Astrocyte (in vitro differentiated cells and primary cell): Measurements from ENCODE around the gene CCDC157. TPM values are rescaled to one million over a fixed set of nuclear protein-coding genes. Genes with fewer than 3 reads are reported as not detected.

Experiments
- DNase-seq: peaks from one replicate; pipeline ENCODE4 v3.0.0-alpha.2; 2010; ENCODE audit warnings: low read depth
- FAIRE-seq: peaks from 2 replicates; lab custom pipeline; 2011; peaks lifted over from hg19 to GRCh38; lab: Jason Lieb, UNC
- H2AFZ ChIP-seq: 2 replicates; pipeline ENCODE4 v1.6.0; 2012; ENCODE audit warnings: low read depth, low read length, inconsistent platforms
- H3K27ac ChIP-seq: 2 replicates; pipeline ENCODE4 v1.5.1; 2011; ENCODE audit warnings: low read depth, low read length, inconsistent platforms
- H3K27me3 ChIP-seq: 2 replicates; pipeline ENCODE4 v1.6.0; 2011; ENCODE audit warnings: low read length, inconsistent platforms; ENCODE audit not compliant: insufficient read depth
- H3K36me3 ChIP-seq: 2 replicates; pipeline ENCODE4 v1.5.1; 2011; ENCODE audit warnings: low read length, inconsistent platforms; ENCODE audit not compliant: insufficient read depth
- H3K4me1 ChIP-seq: 2 replicates; pipeline ENCODE4 v1.5.1; 2011; ENCODE audit warnings: low read length, inconsistent platforms; ENCODE audit not compliant: insufficient read depth
- H3K4me2 ChIP-seq: 2 replicates; pipeline ENCODE4 v1.6.0; 2012; ENCODE audit warnings: low read length, inconsistent platforms
- H3K4me3 ChIP-seq: 2 replicates; pipeline ENCODE4 v1.5.1; 2011; ENCODE audit warnings: low read depth, mild to moderate bottlenecking, low read length, inconsistent platforms; ENCODE audit not compliant: insufficient read depth
- H3K79me2 ChIP-seq: 2 replicates; pipeline ENCODE4 v1.6.0; 2012; ENCODE audit warnings: mild to moderate bottlenecking, low read length, inconsistent platforms; ENCODE audit not compliant: insufficient read depth
- H3K9ac ChIP-seq: 2 replicates; pipeline ENCODE4 v1.6.0; 2012; ENCODE audit warnings: mild to moderate bottlenecking, low read length, inconsistent platforms
- H3K9me3 ChIP-seq: 2 replicates; pipeline ENCODE4 v1.5.1; 2012; ENCODE audit warnings: low read depth, mild to moderate bottlenecking, low read length, inconsistent platforms; ENCODE audit not compliant: insufficient read depth
- H4K20me1 ChIP-seq: 2 replicates; pipeline ENCODE4 v1.6.0; 2012; ENCODE audit warnings: low read length, inconsistent platforms; ENCODE audit not compliant: insufficient read depth
- H3K27ac Mint-ChIP-seq: one replicate; pipeline ENCODE4 v1.8.0; 2021; ENCODE audit warnings: mild to moderate bottlenecking, mixed read lengths; ENCODE audit not compliant: unreplicated experiment
- H3K27me3 Mint-ChIP-seq: one replicate; pipeline ENCODE4 v1.8.0; 2021; ENCODE audit warnings: low read depth, mixed read lengths; ENCODE audit not compliant: unreplicated experiment
- H3K36me3 Mint-ChIP-seq: one replicate; pipeline ENCODE4 v1.8.0; 2021; ENCODE audit warnings: low read depth, mixed read lengths; ENCODE audit not compliant: unreplicated experiment
- H3K4me1 Mint-ChIP-seq: one replicate; pipeline ENCODE4 v1.8.0; 2021; ENCODE audit warnings: low read depth, mixed read lengths; ENCODE audit not compliant: unreplicated experiment
- H3K4me3 Mint-ChIP-seq: one replicate; pipeline ENCODE4 v1.8.0; 2021; ENCODE audit warnings: mild to moderate bottlenecking, moderate library complexity, mixed read lengths; ENCODE audit not compliant: unreplicated experiment
- H3K9me3 Mint-ChIP-seq: one replicate; pipeline ENCODE4 v1.8.0; 2021; ENCODE audit warnings: mild to moderate bottlenecking, mixed read lengths; ENCODE audit not compliant: unreplicated experiment
- EZH2 ChIP-seq: IDR thresholded peaks from 2 replicates; pipeline ENCODE4 v1.6.1; 2012; ENCODE audit warnings: mild to moderate bottlenecking, low read length, inconsistent platforms; ENCODE audit not compliant: insufficient read depth
- total RNA-seq: library from RNA; stranded (reverse); gene quantifications from 2 replicates; pipeline ENCODE4 v1.2.1, GENCODE V29; 2021
- TF ChIP-seq, protein P1 (sequence below): IDR thresholded peaks from 2 replicates; pipeline ENCODE4 v1.5.1; 2011; ENCODE audit warnings: low read depth, mild to moderate bottlenecking, inconsistent platforms, low read length, moderate library complexity; ENCODE audit not compliant: insufficient read depth

Gene CCDC157
- total RNA-seq, 1 donor from 2014 or later: 2.9 TPM

DNA sequence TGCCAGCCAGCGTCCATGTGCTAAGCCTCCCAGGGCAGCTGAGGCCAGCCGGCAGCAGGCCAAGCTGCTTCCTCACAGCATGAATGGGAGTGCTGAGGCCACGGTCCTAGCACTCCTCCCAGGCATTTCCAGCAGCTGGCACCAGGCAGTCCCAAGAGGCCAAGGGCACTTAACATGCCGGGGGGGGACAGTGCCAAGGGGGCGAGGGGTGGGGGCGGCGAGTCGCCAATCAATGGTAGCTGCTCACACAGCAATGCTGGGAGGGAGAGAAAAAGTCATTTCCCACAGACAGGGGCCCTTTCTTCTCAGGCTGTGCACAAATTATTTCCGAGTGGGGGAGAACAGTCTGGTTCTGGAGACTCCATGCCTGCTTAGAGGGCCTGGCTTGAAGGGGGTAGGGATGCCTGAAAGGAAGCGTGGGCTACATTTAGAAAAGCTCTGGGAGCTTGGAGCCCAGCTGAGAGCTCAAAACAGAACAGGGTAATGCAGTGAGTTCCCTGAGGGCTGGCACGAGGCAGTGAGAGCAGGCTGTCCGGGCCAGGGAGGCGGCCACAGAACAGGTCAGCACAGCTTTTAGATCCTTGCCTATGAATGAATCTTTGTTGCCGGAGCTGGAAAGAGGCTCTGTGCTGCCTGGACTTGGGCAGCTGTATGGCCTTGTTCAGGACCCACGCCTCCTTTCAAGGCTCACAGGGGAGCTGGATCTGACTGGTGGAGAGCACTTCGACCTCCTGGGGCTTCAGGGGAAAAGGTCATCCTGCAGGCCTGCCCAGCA lies 15.7 kb upstream of the CCDC157 start:
- Mint-ChIP-seq H3K9me3 (no peaks in the 10 kb centered on the region), H3K36me3 (peaks cover 48% of the 10 kb centered on the region)

DNA sequence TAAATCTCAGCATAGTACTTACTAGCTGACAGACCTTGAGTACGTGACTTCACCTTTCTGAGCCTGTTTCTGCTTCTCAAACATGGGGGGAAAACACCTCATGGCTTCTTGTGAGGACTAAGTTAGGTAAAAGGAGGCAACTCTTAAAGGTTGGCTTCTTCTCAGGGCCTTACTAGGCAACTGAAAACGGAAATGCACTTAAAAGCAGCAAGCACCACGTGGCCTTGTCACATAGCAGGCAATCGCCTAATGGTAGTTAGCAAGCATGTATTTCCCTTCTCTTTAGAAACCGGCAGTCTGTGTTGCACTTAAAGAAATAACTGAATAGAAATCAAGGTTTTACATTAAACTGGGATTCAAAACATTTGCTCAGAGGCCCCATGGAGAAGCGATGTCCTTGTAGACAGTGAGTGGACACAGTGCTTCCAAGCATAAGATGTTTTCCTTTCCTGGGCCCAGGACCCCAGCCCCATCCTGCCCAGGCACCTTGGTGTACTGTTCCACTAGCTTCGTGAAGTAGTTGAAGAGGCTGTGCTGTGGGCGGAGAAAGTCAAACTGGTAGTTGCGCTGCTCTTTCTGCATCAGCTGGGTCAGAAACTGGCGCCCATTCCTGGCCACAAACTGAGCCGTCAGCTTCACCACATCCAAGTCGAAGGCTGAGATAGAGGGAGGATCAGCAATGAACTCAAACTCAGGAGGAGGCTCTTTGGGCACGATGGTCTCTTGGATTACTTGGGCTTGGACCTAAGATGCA lies 12.2 kb upstream of the CCDC157 start:
- no peaks in the 10 kb centered on the region for H3K27me3 Mint-ChIP-seq
- no peak for TF ChIP-seq EZH2
- TF ChIP-seq, protein P1, sequence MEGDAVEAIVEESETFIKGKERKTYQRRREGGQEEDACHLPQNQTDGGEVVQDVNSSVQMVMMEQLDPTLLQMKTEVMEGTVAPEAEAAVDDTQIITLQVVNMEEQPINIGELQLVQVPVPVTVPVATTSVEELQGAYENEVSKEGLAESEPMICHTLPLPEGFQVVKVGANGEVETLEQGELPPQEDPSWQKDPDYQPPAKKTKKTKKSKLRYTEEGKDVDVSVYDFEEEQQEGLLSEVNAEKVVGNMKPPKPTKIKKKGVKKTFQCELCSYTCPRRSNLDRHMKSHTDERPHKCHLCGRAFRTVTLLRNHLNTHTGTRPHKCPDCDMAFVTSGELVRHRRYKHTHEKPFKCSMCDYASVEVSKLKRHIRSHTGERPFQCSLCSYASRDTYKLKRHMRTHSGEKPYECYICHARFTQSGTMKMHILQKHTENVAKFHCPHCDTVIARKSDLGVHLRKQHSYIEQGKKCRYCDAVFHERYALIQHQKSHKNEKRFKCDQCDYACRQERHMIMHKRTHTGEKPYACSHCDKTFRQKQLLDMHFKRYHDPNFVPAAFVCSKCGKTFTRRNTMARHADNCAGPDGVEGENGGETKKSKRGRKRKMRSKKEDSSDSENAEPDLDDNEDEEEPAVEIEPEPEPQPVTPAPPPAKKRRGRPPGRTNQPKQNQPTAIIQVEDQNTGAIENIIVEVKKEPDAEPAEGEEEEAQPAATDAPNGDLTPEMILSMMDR: no peak

More for the DNA sequence above, 15.7 kb upstream of the CCDC157 start:
- peaks cover 86% of the 10 kb centered on the region for H3K36me3 ChIP-seq
- Mint-ChIP-seq H3K27me3 (no peaks in the 10 kb centered on the region), H3K4me1 (no peaks in the 10 kb centered on the region), H3K4me3 (no peak overlapping the region), H3K27ac (no peak overlapping the region)
- H3K9ac ChIP-seq: no peak overlapping the region
- no peak overlapping the region for H2AFZ ChIP-seq
- no peaks in the 10 kb centered on the region for H3K9me3 ChIP-seq
- peaks cover 55% of the 10 kb centered on the region for H4K20me1 ChIP-seq
- H3K4me2 ChIP-seq: no peak overlapping the region
- no peak overlapping the region for H3K27ac ChIP-seq
- FAIRE-seq (no peak), DNase-seq (no peak)
- H3K27me3 ChIP-seq: no peaks in the 10 kb centered on the region
- H3K4me1 ChIP-seq: no peaks in the 10 kb centered on the region
- TF ChIP-seq, protein P1: no peak
- no peak for TF ChIP-seq EZH2
- H3K4me3 ChIP-seq: no peak overlapping the region
- H3K79me2 ChIP-seq: peaks cover 3% of the 10 kb centered on the region

More for the DNA sequence above, 12.2 kb upstream of the CCDC157 start:
- no peaks in the 10 kb centered on the region for H3K4me1 Mint-ChIP-seq
- H3K4me3 Mint-ChIP-seq: no peak overlapping the region
- peak; percentile 39 for FAIRE-seq
- DNase-seq: no peak
- H3K4me1 ChIP-seq: no peaks in the 10 kb centered on the region
- H3K36me3 Mint-ChIP-seq: peaks cover 38% of the 10 kb centered on the region
- no peak overlapping the region for H3K9ac ChIP-seq
- H3K27ac ChIP-seq: no peak overlapping the region
- peaks cover 78% of the 10 kb centered on the region for H4K20me1 ChIP-seq
- peaks cover 37% of the 10 kb centered on the region for H3K79me2 ChIP-seq
- H3K9me3 Mint-ChIP-seq: no peaks in the 10 kb centered on the region
- no peak overlapping the region for H3K4me3 ChIP-seq
- H3K36me3 ChIP-seq: peaks cover 67% of the 10 kb centered on the region
- no peak overlapping the region for H3K27ac Mint-ChIP-seq
- H3K9me3 ChIP-seq: no peaks in the 10 kb centered on the region
- no peak overlapping the region for H3K4me2 ChIP-seq
- no peak overlapping the region for H2AFZ ChIP-seq
- H3K27me3 ChIP-seq: no peaks in the 10 kb centered on the region
